Stimulated activated CD4-positive, alpha-beta T cell treated with anti-CD3 and anti-CD28 coated beads, Interleukin-15, amount 100 ng/mL, for 48 hours (primary cell): ENCODE measurements around the gene DDB1.

Experiments used
- DNase-seq, 2 donors: peaks; one replicate each; pipeline ENCODE4 v3.0.0-alpha.2; 2020; ENCODE audit warnings: low read depth in 2 of 2

Gene DDB1

GRCh38 chr11:61297341-61297740, 35.6 kb downstream of the DDB1 start:
- no peak for DNase-seq

DNA sequence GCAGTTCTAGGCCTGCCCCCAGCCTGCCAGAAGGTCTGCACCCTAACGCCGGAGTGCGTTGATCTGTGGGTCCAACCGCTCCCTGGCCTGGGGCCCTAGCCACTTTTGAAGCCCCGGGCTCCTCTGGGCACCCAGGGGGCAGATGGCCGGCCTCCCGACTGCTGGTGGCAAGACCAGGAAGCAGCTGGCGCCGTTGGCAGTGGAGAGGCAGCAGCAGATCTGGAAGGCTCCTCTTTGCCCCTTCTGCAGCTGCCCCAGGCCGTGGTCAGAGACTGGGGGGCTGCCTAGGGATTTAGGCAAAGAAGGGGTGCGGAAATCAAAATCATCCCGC, 37.3 kb downstream of the DDB1 start:
- no peak for DNase-seq

DNA sequence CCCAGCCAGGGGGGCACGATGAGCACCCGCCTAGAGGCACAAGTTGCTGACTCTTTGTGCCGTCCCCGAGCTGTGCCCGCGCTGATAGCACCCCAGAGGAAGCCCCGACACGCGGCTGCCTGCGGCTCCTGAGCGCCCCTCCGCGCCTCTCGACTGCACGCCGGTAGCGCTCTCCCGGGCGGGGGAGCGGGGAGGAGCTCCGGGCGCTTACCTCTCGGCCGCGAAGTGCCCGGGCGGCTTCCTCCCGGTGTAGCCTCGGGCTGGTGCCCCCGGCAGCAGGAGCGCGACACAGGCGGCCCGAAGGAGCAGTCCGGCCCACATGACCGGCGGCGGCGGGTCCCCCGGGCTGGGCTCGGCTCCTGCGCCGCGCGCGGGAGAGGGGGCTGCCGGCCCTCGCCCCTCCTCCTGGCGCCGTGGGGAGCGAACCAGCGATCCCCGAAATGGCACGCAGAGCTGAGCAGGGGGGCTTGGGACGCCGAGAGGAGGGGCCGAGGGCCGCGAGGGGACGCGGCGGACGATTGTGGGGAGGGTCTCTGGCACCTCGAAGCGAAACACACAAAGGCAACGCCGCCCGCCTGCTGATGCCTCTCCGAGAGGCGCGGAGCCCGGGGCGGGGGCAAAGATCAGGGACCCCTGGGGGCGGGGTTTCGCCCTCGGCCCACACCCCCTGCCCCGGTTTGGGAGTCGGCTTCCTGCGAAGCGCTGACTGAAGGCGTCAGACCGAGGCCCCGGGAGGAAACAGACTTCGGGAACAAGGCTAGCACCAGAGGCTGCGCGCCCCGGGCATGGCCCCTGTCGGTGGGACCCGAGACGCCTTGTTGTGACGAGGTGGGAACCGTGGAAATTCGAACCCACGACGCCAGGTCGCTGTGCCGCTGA, 37.9 kb downstream of the DDB1 start, which contains the start of gene VWCE:
Gene VWCE (minus strand): TSS at position 600 of the 879 bp plus-strand sequence. CDS start 279 bp downstream, at position 321.
- peak; percentile 59 to 67 for DNase-seq

DNA sequence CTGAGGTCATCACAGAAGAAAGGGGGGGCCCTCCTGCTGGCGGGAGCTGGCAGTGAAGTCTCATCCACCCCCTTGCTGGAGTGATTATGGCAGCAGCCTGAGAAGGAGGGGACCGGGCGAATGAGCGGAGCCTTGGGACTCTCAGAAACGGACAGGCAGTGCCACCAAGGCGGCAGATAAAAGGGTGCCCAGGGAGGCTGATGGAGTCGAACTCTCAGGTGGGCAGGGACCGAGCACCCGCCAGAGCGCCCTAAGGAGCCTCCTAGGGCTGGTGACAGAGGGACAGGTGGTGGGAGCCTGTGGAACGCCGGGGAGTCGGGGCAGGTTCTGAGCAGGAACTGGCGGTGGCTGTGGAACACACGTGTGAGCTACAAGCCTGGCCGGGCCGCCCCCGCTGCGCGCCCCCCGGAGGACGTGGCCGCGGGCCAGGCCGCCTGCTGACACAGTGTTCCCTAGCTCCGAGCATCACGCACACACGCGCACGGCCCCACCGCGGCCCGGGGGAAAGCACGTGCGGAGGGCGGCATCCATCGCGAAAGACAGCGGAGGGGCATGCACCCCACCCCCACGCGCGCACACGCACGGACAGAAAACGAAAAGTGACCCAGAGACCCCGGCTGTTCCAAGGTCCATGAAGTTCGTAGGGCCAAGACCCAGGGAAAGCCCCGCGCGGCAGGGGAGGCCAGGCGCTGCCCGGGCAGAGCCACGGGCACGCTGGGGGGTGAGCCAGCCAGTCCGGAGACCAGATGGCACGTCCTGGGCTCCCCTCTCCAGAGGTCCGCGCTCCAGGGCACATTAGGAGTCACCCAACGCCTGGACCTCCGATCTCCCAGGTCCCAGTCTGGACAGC, 38.8 kb downstream of the DDB1 start:
- DNase-seq = peak; percentile 15 to 22

- no peak for DNase-seq
Observed at GRCh38 chr11:61292356-61292755, 40.5 kb downstream of the DDB1 start.

DNA sequence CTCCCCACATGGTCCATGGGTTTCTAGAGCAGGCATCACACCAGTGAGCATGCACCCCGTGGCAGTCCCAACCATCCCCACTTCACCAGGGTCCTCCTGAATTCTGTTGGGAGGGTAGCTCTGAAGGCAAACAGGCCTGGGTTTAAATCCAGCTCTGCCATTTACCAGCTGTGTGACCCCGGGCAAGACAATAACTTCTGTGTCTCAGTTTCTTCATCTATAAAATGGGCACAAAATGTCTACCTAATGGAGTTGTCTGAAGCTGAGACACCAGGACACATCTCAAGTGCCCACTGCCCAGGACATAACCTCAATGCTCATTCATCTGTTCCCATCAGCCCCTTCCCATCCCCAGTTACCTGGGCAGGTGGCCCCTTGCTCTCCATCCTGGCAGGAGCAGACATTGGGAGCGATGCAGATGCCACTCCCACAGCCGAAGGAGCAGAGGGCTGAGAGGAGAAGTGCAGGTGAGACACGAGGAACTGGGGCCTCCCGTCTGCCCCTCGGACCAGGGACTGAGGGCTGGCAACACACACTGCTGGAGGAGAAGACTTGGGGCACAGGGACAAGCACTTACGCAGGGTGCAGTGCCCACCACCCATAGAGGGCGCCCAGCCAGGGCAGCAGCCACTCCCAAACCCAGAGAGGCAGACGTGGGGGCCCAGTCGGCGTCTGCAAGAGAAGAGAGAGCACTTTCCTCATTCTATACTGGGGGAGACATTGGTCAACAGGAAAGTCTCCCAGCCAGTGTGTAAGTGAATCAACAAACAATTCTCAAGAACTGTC, 41.8 kb downstream of the DDB1 start:
- DNase-seq = no peak

DNA sequence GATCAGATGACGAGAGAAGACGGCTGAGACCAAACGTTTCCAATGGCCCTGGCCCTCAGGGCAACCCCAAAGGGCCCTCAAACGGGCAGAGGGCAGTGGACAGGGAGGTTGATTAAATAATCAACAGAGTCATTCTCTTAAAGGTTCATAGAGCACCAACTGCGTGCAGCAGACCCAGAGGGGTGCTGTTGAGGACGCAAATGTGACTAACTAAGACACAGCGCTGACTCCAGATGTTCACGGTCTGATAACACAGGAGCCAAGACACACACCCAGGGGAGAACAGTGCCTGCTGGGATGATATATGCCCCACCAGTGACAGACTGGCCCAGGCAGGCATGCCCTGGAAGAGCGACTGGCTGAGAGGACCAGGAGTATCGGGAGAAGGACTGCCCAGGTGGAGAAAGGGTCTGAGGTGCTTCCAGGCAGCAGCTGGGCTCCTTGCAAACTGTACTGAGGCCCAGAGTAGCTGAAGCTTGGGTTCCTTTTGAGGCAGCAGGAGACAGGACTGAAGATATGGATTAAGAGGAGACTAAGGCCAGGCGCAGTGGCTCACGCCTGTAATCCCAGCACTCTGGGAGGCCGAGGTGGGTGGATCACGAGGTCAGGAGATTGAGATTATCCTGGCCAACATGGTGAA, 45.4 kb downstream of the DDB1 start:
- no peak for DNase-seq

DNA sequence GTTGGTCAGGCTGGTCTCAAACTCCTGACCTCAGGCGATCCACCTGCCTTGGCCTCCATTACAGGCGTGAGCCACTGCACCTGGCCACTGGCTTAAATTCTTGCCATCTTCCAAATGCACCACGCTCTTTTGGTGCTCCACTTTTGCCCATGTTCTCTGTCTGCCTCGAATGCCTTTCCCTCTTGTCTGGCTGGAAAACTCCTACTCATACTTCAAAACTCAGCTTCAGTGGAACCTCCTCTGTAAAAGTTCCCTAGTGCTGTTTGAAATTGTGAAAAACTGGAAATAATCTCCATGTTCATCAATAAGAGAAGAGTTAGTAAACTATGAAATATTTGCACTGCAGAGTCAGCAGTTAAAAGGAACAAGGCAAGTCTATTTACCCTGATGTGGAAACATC, 49.3 kb downstream of the DDB1 start:
- no peak for DNase-seq

GRCh38 chr11:61281581-61282250, 51.2 kb downstream of the DDB1 start:
- peak in 1 of 2 donors; percentile 25 for DNase-seq

GRCh38 chr11:61280883-61281580, 51.9 kb downstream of the DDB1 start:
- DNase-seq = no peak

DNA sequence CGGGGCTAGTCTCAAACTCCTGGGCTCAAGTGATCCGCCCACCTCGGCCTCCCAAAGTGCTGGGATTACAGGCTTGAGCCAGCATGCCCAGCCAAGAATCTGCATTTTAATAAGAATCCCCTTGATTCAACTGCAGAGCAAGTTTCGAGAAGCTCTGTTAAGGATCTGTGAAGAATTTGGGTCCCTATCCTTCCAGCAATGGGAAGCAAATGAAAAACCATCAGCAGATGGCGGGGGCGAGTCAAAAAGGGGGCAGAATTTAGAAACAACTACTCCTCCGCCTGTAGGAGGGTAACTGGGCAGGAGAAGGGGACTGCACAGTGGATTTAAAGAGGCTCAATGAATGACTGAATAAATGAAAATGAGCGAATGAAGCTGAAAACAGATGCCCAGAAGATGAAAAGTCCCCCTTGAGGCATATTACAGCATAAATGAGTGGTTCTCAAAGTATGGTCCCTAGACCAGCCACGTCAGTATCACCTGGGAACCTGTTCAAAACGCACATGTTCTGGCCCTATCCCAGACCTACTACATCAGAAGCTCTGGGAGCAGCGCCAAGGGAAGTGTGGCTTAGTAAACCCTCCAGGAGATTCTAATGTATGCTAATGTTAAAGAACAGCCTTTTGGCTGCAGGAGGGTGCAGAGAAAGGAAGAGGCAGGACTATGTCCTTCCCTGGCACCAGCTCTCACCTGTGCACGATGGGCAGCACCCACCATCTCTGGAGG, 52.8 kb downstream of the DDB1 start:
- DNase-seq = no peak

- no peak for DNase-seq
Observed at GRCh38 chr11:61278001-61278470, 54.9 kb downstream of the DDB1 start.

DNA sequence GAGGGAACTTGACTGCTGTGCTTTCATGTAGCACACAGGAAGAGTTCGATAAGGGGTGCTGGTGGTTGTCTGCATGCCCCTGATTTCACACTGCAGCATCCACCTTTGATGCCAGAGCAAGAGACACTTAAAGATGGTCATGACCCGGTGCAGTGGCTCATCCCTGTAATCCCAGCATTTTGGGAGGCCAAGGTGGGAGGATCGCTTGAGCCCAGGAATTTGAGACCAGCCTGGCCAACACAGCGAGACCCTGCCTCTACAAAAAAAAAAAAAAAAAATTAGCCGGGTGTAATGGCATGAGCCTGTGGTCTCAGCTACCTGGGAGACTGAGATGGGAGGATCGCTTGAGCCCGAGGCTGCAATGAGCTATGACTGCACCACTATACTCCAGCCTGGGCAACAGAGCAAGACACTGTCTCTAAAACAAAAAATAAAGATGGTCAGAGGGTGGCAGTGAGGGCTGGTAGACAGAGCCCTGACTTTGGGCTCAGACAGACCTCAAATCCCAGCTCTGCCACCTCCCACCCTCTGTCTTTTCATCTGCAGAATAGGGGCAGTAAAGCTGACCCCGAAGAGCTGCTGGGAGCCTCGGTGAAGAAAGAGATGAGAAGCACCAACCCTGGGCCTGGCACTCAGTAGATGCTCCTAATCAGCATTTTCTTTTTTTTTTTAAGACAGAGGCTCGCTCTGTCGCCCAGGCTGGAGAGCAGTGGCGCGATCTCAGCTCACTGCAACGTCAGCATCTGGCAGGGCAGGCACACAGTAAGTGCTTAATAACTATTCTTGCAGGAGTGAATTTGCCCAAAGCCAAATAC, 55.5 kb downstream of the DDB1 start:
- no peak for DNase-seq

- DNase-seq = no peak
Observed at GRCh38 chr11:61275191-61275590, 57.7 kb downstream of the DDB1 start.

- no peak for DNase-seq
Observed at GRCh38 chr11:61274084-61274483, 58.8 kb downstream of the DDB1 start.

- DNase-seq = no peak
Observed at GRCh38 chr11:61273178-61274078, 59.5 kb downstream of the DDB1 start.

GRCh38 chr11:61272731-61273130, 60.2 kb downstream of the DDB1 start:
- DNase-seq = no peak
